Mucosa of rectum (tissue), 2 donors: ENCODE measurements around the gene LURAP1L.

ENCODE experiments used
- H3K27ac ChIP-seq, 2 donors: one replicate each; pipeline ENCODE4 v1.7.0; 2013; ENCODE audit warnings: inconsistent platforms in 2 of 2, low read depth in 2 of 2, low read length in 2 of 2
- H3K27me3 ChIP-seq, 2 donors: one replicate each; pipeline ENCODE4 v1.7.0; 2013; ENCODE audit warnings: low read length in 2 of 2; ENCODE audit not compliant: control insufficient read depth in 2 of 2, insufficient read depth in 2 of 2
- H3K36me3 ChIP-seq, 2 donors: one replicate each; pipeline ENCODE4 v1.7.0; 2013; ENCODE audit warnings: low read length in 2 of 2; ENCODE audit not compliant: control insufficient read depth in 2 of 2, insufficient read depth in 2 of 2
- H3K4me1 ChIP-seq, 2 donors: one replicate each; pipeline ENCODE4 v1.7.0; 2013; ENCODE audit warnings: low read length in 2 of 2, mild to moderate bottlenecking in 1 of 2; ENCODE audit not compliant: control insufficient read depth in 2 of 2, insufficient read depth in 2 of 2
- H3K4me3 ChIP-seq, 2 donors: one replicate each; pipeline ENCODE4 v1.7.0; 2013; ENCODE audit warnings: low read length in 2 of 2
- H3K9ac ChIP-seq, 2 donors: one replicate each; pipeline ENCODE4 v1.7.0; 2013; ENCODE audit warnings: low read length in 2 of 2, low read depth in 1 of 2, mild to moderate bottlenecking in 1 of 2
- H3K9me3 ChIP-seq, 2 donors: one replicate each; pipeline ENCODE4 v1.7.0; 2013; ENCODE audit warnings: low read length in 2 of 2; ENCODE audit not compliant: control insufficient read depth in 2 of 2
- donor health status: healthy.
- donor health status: Normal muscosa, but diverticular disease.

Gene LURAP1L

GRCh38 chr9:12819436-12820185 is 44.8 kb downstream of the LURAP1L start:
- Histone ChIP-seq H3K9ac (no peak overlapping the region), H3K27ac (no peak overlapping the region), H3K4me3 (no peak overlapping the region), H3K27me3 (no peaks in the 10 kb centered on the region), H3K4me1 (peaks cover 20 to 35% of the 10 kb centered on the region in 2 donors), H3K36me3 (peaks cover 3% of the 10 kb centered on the region in 2 donors), H3K9me3 (no peaks in the 10 kb centered on the region)

GRCh38 chr9:12822111-12822510 is 47.3 kb downstream of the LURAP1L start:
- H3K27me3 ChIP-seq: no peaks in the 10 kb centered on the region
- peaks cover 11 to 19% of the 10 kb centered on the region in 2 donors for H3K4me1 ChIP-seq
- H3K27ac ChIP-seq: no peak overlapping the region
- peaks cover 3% of the 10 kb centered on the region in 2 donors for H3K36me3 ChIP-seq
- no peaks in the 10 kb centered on the region for H3K9me3 ChIP-seq
- H3K4me3 ChIP-seq: no peak overlapping the region
- H3K9ac ChIP-seq: no peak overlapping the region

- Histone ChIP-seq H3K27ac (no peak overlapping the region), H3K9me3 (no peaks in the 10 kb centered on the region), H3K4me3 (no peak overlapping the region), H3K27me3 (no peaks in the 10 kb centered on the region), H3K4me1 (no peaks in the 10 kb centered on the region), H3K36me3 (no peaks in the 10 kb centered on the region), H3K9ac (no peak overlapping the region)
Observed at GRCh38 chr9:12826924-12827565, 52.2 kb downstream of the LURAP1L start.

- H3K9me3 ChIP-seq: peaks cover 0 to 4% of the 10 kb centered on the region in 2 donors
Observed at GRCh38 chr9:12833701-12834100, 58.9 kb downstream of the LURAP1L start.

DNA sequence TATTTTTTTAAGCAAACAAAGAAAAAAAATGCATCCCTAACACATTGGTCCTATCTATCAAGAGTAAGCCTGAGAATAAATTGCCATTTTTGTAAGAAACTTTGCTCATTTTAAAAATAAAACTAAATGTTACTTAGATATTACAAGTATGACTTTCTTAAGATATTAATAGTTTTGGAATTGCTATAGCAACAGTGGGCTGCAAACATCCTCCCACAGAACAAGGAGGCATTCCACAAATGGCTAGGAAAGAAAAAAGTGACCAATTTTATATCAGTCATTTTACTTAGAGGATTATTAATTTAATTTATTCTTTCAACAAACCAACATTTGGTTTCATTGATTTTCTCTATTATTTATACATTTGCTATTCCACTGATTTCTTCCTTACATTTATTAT is 63.7 kb downstream of the LURAP1L start:
- H3K4me1 ChIP-seq: no peaks in the 10 kb centered on the region
- H3K36me3 ChIP-seq: no peaks in the 10 kb centered on the region
- H3K4me3 ChIP-seq: no peak overlapping the region
- no peaks in the 10 kb centered on the region for H3K27me3 ChIP-seq
- H3K27ac ChIP-seq: no peak overlapping the region
- peaks cover 0 to 4% of the 10 kb centered on the region in 2 donors for H3K9me3 ChIP-seq
- no peak overlapping the region for H3K9ac ChIP-seq

More at GRCh38 chr9:12833701-12834100, 58.9 kb downstream of the LURAP1L start:
- no peak overlapping the region for H3K9ac ChIP-seq
- no peaks in the 10 kb centered on the region for H3K36me3 ChIP-seq
- H3K27ac ChIP-seq: no peak overlapping the region
- H3K4me1 ChIP-seq: no peaks in the 10 kb centered on the region
- H3K4me3 ChIP-seq: no peak overlapping the region
- no peaks in the 10 kb centered on the region for H3K27me3 ChIP-seq

DNA sequence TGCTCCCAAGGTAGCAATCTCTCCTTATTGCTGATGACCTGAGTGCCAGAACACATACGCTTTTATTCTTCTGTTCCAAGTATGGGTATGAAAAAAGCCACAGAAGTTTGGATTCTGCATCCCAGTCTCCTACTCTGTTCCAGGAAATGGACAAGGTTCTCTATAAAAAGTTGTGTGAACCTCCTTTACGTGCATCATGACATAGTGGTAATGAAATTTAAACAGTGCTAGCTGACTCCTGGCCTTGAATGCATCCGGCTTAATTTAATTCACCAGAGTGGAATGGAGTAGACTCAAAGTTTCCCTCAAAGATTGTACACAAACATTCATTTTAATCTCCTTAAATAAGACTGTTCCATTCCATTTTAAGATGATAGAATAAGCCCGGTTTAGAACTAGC is 68.9 kb downstream of the LURAP1L start:
- H3K36me3 ChIP-seq: no peaks in the 10 kb centered on the region
- no peaks in the 10 kb centered on the region for H3K4me1 ChIP-seq
- H3K9ac ChIP-seq: no peak overlapping the region
- H3K9me3 ChIP-seq: no peaks in the 10 kb centered on the region
- no peaks in the 10 kb centered on the region for H3K27me3 ChIP-seq
- H3K4me3 ChIP-seq: no peak overlapping the region
- no peak overlapping the region for H3K27ac ChIP-seq

DNA sequence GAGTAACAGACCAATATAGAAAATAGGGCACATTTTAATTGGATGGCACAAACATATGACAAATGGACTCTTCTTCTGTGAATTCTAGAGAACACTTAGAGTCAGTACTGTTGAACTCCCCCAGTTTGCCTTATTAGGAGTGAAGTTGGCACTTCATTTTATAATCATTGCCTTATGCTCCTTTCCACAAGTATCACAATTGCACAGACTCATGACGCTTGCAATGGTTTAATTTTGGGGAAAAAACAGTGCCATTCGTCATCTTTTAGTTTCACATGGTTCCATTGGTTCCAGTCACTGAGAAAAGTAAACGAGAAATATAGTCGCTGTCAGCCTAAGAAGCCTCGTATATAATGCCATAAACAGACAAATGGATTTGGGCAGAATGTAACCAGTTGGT is 71.2 kb downstream of the LURAP1L start:
- Histone ChIP-seq H3K9ac (no peak overlapping the region), H3K4me1 (no peaks in the 10 kb centered on the region), H3K4me3 (no peak overlapping the region), H3K27ac (no peak overlapping the region), H3K27me3 (no peaks in the 10 kb centered on the region), H3K36me3 (no peaks in the 10 kb centered on the region), H3K9me3 (no peaks in the 10 kb centered on the region)

- Histone ChIP-seq H3K4me1 (peaks cover 0 to 5% of the 10 kb centered on the region in 2 donors), H3K4me3 (no peak overlapping the region), H3K27ac (no peak overlapping the region), H3K9ac (no peak overlapping the region), H3K27me3 (no peaks in the 10 kb centered on the region), H3K9me3 (no peaks in the 10 kb centered on the region), H3K36me3 (no peaks in the 10 kb centered on the region)
Observed at GRCh38 chr9:12847561-12847960, 72.7 kb downstream of the LURAP1L start.

- H3K9ac ChIP-seq: no peak overlapping the region
- H3K4me3 ChIP-seq: no peak overlapping the region
- no peaks in the 10 kb centered on the region for H3K27me3 ChIP-seq
- peaks cover 0 to 22% of the 10 kb centered on the region in 2 donors for H3K4me1 ChIP-seq
- H3K9me3 ChIP-seq: no peaks in the 10 kb centered on the region
- no peak overlapping the region for H3K27ac ChIP-seq
- H3K36me3 ChIP-seq: no peaks in the 10 kb centered on the region
Observed at GRCh38 chr9:12849486-12850003, 74.7 kb downstream of the LURAP1L start.

DNA sequence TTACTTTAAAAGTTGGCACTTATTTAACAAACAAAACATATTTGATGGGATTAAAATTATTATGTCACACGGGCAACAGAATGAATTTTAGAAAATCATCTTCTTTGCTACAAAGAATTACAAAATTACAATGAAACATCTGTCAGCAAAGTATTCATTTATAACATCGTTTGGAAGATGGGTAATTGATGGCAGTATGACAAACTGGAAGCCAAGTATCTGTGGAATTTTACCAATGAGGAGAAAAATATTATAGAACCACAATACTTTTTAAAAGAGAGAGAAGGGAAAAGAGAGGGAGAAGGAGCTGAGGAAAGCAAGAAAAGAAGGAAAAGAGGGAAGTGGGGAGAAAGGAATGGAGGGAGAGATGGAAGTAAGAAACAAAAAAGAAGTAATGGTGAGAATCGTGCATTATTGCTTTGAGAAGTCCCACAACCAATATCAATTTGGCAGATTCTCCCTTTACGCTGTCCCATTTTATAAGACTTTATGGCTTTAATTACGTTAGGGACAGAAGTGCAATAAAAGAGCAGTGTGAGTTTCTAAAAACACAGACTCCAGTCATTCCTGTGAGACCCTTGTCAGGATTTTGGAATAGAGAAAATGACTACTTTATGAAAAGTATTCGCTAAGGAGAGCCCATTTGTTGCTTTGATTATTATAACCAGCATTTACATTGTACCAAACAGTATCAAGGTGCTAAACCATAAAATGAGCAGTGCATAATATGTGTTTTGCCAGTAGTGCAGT is 76.7 kb downstream of the LURAP1L start:
- H3K36me3 ChIP-seq: no peaks in the 10 kb centered on the region
- H3K9me3 ChIP-seq: no peaks in the 10 kb centered on the region
- no peak overlapping the region for H3K9ac ChIP-seq
- no peak overlapping the region for H3K4me3 ChIP-seq
- no peak overlapping the region for H3K27ac ChIP-seq
- H3K4me1 ChIP-seq: peaks cover 0 to 23% of the 10 kb centered on the region in 2 donors
- no peaks in the 10 kb centered on the region for H3K27me3 ChIP-seq
